Suprapubic skin (tissue), 3 donors: Measurements from ENCODE around the gene DIP2C.

Experiments used
- CTCF ChIP-seq, 2 donors: fragments of 200-600 bp in 1 of 2; fragments of 450-650 bp in 1 of 2; sonication (generic) in 1 of 2; IDR thresholded peaks; one replicate each; pipeline ENCODE4 v1.5.1; 2016 to 2019; ENCODE audit warnings: antibody characterized with exemption in 2 of 2, mild to moderate bottlenecking in 1 of 2, moderate library complexity in 1 of 2
- EP300 ChIP-seq: sonication (generic); formaldehyde crosslinking; IDR thresholded peaks from one replicate; pipeline ENCODE4 v1.6.1; 2017; ENCODE audit warnings: antibody characterized with exemption

GRCh38 chr10:580778-581177 is 108.7 kb downstream of the DIP2C start:
- TF ChIP-seq CTCF (IDR thresholded peaks at IDR 0.05) = no peak
- TF ChIP-seq EP300 = no peak
